Lower lobe of right lung (tissue), 2 donors: ENCODE results near the gene RHOT2. TPM values are rescaled to one million over a fixed set of nuclear protein-coding genes. Genes with fewer than 3 reads are reported as not detected.
A peak's percentile ranks its signal among the peaks of the same experiment; 100 is the strongest.

Source experiments
- ATAC-seq, 2 donors: fragments of 200-7000 bp; cut with Tn5 transposase; one replicate each; pipeline ENCODE4 v1.9.1; 2020 to 2022; ENCODE audit warnings: mild to moderate bottlenecking in 2 of 2, moderate library complexity in 2 of 2
- DNase-seq: peaks from one replicate; pipeline ENCODE4 v3.0.0-alpha.2; 2020
- H3K27ac ChIP-seq: fragments of 200-600 bp; one replicate; pipeline ENCODE4 v1.8.0; 2022
- H3K27me3 ChIP-seq: fragments of 200-600 bp; one replicate; pipeline ENCODE4 v1.8.0; 2022; ENCODE audit warnings: low read depth
- H3K36me3 ChIP-seq: fragments of 200-600 bp; one replicate; pipeline ENCODE4 v1.8.0; 2022; ENCODE audit warnings: mild to moderate bottlenecking
- H3K4me1 ChIP-seq: fragments of 200-600 bp; one replicate; pipeline ENCODE4 v1.8.0; 2022
- H3K4me3 ChIP-seq: fragments of 200-600 bp; one replicate; pipeline ENCODE4 v1.8.0; 2022; ENCODE audit warnings: mild to moderate bottlenecking
- H3K9me3 ChIP-seq: fragments of 200-600 bp; one replicate; pipeline ENCODE4 v1.8.0; 2022
- intact Hi-C: fragments of 100-400 bp; cut with DNase I; formaldehyde crosslinking; loops from one replicate; pipeline ENCODE4 v1.11.0; 2022
- total RNA-seq: library from RNA; stranded (reverse); fragmentation: NEBNext Ultra II Directional; extraction: Animal tissue kit (Norgen Biotek cat#: 25700); gene quantifications from one replicate; pipeline ENCODE4 v1.2.1, GENCODE V29; 2021
- TF ChIP-seq, protein P1 (sequence below): fragments of 200-600 bp; IDR thresholded peaks from one replicate; pipeline ENCODE4 v1.8.0; 2022; ENCODE audit warnings: antibody characterized with exemption, mild to moderate bottlenecking
- donor health status: DM: no; HTN: yes; CAD: no; lungs with severe emphysema.

RHOT2 gene
- total RNA-seq, 1 donor from 2014 or later = 81.6 TPM

DNA sequence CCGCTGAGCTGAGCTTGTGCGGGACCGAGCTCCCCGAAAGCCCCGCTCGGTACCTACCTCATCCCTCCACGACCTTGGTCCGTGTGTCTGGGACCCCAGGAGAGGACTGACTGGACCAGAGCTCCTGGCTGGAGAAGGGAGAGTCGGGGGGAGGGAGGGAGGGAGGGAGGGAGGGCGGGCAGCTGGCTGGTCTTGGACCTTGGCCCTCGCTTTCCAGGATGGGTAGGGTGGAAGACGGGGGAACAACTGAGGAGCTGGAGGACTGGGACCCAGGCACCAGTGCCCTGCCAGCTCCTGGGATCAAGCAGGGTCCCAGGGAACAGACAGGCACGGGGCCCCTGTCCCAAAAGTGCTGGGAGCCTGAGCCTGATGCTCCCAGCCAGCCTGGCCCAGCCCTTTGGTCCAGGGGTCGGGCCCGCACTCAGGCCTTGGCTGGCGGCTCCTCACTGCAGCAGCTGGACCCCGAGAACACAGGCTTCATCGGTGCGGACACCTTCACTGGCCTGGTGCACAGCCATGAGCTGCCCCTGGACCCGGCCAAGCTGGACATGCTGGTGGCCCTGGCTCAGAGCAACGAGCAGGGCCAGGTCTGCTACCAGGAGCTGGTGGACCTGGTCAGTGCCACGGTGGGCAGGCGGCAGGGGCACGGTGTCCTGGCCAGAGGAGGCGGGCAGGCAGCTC lies 8.1 kb downstream of the RHOT2 start:
- Histone ChIP-seq H3K9me3 (no peaks in the 10 kb centered on the region), H3K4me1 (peaks cover 23% of the 10 kb centered on the region), H3K4me3 (peak overlapping the region; percentile 41), H3K36me3 (peaks cover 31% of the 10 kb centered on the region), H3K27ac (no peak overlapping the region), H3K27me3 (peaks cover 11% of the 10 kb centered on the region)
- ATAC-seq = no peak
- intact Hi-C loops = no loop called here
- TF ChIP-seq, protein P1, sequence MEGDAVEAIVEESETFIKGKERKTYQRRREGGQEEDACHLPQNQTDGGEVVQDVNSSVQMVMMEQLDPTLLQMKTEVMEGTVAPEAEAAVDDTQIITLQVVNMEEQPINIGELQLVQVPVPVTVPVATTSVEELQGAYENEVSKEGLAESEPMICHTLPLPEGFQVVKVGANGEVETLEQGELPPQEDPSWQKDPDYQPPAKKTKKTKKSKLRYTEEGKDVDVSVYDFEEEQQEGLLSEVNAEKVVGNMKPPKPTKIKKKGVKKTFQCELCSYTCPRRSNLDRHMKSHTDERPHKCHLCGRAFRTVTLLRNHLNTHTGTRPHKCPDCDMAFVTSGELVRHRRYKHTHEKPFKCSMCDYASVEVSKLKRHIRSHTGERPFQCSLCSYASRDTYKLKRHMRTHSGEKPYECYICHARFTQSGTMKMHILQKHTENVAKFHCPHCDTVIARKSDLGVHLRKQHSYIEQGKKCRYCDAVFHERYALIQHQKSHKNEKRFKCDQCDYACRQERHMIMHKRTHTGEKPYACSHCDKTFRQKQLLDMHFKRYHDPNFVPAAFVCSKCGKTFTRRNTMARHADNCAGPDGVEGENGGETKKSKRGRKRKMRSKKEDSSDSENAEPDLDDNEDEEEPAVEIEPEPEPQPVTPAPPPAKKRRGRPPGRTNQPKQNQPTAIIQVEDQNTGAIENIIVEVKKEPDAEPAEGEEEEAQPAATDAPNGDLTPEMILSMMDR = no peak
- DNase-seq = no peak

DNA sequence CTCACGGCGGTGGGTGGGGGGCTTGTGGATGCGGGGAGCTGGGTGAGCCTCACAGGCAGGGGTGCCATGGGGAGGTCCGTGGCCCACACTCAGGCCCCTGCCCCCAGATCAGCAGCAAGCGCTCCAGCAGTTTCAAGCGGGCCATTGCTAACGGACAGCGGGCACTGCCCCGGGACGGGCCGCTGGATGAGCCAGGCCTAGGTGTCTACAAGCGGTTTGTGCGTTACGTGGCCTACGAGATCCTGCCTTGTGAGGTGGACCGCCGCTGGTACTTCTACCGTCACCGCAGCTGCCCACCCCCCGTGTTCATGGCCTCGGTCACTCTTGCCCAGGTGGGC lies 8.6 kb downstream of the RHOT2 start:
- H3K4me3 ChIP-seq = no peak overlapping the region

DNA sequence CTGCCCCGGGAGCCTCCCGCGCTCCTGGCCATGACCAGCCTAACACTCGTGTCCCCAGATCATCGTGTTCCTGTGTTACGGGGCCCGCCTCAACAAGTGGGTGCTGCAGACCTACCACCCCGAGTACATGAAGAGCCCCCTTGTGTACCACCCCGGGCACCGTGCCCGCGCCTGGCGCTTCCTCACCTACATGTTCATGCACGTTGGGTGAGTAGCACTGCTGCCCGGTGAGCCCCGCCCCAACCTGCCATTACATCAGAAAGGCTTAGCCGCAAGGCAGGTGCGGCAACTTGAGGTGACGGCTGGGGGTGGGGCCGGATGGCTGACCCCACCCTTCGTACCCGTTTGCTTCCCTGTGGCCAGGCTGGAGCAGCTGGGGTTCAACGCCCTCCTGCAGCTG lies 9.0 kb downstream of the RHOT2 start:
- no peak overlapping the region for H3K27ac ChIP-seq
- H3K9me3 ChIP-seq = no peaks in the 10 kb centered on the region
- intact Hi-C loops = no loop called here
- H3K27me3 ChIP-seq = peaks cover 11% of the 10 kb centered on the region
- DNase-seq (peak; percentile 83), ATAC-seq (no peak)
- peak overlapping the region; percentile 19 for H3K4me3 ChIP-seq
- TF ChIP-seq, protein P1 = no peak
- peaks cover 29% of the 10 kb centered on the region for H3K36me3 ChIP-seq
- peaks cover 32% of the 10 kb centered on the region for H3K4me1 ChIP-seq

More for the DNA sequence above, 8.6 kb downstream of the RHOT2 start:
- H3K27ac ChIP-seq = no peak overlapping the region
- peaks cover 28% of the 10 kb centered on the region for H3K4me1 ChIP-seq
- peaks cover 11% of the 10 kb centered on the region for H3K27me3 ChIP-seq
- TF ChIP-seq, protein P1 = no peak
- H3K9me3 ChIP-seq = no peaks in the 10 kb centered on the region
- intact Hi-C loops = no loop called here
- DNase-seq (no peak), ATAC-seq (no peak)
- H3K36me3 ChIP-seq = peaks cover 29% of the 10 kb centered on the region

DNA sequence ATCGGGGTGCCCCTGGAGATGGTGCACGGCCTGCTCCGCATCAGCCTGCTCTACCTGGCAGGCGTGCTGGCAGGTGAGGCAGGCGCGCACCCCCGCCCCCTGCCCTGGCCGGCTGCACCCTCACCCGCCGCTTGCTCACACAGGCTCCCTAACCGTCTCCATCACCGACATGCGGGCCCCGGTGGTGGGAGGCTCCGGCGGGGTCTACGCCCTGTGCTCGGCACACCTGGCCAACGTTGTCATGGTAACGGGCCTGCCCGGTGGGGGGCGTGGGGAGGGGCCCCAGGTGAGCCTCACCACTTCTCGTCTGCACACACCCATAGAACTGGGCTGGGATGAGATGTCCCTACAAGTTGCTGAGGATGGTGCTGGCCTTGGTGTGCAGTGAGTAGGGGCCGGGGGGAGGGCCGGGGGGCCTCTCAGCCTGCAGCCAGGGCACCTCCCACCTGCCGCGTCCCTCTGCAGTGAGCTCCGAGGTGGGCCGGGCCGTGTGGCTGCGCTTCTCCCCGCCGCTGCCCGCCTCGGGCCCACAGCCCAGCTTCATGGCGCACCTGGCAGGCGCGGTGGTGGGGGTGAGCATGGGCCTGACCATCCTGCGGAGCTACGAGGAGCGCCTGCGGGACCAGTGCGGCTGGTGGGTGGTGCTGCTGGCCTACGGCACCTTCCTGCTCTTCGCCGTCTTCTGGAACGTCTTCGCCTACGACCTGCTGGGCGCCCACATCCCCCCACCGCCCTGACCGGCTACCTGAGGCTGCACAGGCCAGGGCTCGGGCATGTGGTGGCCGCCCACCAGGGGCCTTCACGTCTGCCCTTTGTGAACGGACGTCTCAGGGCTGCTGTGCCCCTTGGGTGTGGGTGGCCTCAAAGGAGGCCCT lies 9.6 kb downstream of the RHOT2 start:
- Histone ChIP-seq H3K4me3 (peak overlapping the region; percentile 19), H3K27me3 (peaks cover 11% of the 10 kb centered on the region), H3K4me1 (peaks cover 38% of the 10 kb centered on the region)

DNA sequence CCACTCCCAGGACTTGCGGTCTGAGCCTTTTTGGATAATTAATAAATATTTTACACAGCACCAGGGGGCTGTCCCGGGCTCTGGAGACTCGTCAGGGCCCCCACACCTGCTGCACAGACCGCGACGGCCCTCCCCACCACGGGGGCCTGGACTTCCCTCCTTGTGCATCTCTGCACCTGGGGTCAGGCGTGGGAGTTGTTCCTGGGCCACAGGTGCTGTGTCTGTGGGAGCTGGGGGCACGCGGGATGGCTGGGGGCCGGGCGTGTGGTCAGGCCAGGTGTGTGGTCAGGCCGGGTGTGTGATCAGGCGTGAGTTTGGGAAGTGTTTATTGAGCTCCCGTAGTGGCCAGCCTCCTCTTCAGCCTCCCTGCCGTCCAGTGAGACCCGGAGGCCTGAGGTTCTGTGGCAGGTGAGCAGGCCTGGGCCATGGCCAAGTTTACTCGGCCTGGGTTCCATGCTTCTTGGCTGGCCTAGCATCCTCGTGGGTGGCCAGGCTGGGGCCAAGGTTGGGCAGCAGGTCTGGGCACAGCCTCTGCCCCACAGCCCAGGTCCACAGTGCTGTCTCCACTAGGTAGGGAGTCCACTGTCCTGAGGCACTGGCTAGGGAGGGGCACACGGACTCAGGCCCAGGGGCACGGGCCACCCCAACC lies 10.4 kb downstream of the RHOT2 start:
- Histone ChIP-seq H3K4me3 (no peak overlapping the region), H3K4me1 (peaks cover 46% of the 10 kb centered on the region), H3K27me3 (peaks cover 11% of the 10 kb centered on the region), H3K36me3 (peaks cover 27% of the 10 kb centered on the region), H3K27ac (no peak overlapping the region), H3K9me3 (no peaks in the 10 kb centered on the region)
- intact Hi-C loops = no loop called here
- TF ChIP-seq, protein P1 = no peak
- ATAC-seq (no peak), DNase-seq (no peak)

More for the DNA sequence above, 9.6 kb downstream of the RHOT2 start:
- no peak for ATAC-seq
- Histone ChIP-seq H3K9me3 (no peaks in the 10 kb centered on the region), H3K36me3 (peaks cover 29% of the 10 kb centered on the region), H3K27ac (no peak overlapping the region)
- no peak for DNase-seq
- TF ChIP-seq, protein P1 = no peak
- intact Hi-C loops = no loop called here
